GM12878 (cell line): ENCODE measurements around the gene MSH5. TPM values are rescaled to one million over a fixed set of nuclear protein-coding genes. Genes with fewer than 3 reads are reported as not detected.

Experiments used
- E4F1 ChIP-seq: fragments of 450-650 bp; IDR thresholded peaks from 2 replicates; pipeline ENCODE4 v1.6.1; 2018; ENCODE audit warnings: borderline replicate concordance, mild to moderate bottlenecking; ENCODE audit not compliant: partially characterized antibody
- MEF2B ChIP-seq: fragments of 450-650 bp; IDR thresholded peaks from 2 replicates; pipeline ENCODE4 v1.6.1; 2018; ENCODE audit warnings: mild to moderate bottlenecking, moderate library complexity; ENCODE audit not compliant: partially characterized antibody, poor library complexity, severe bottlenecking
- PML ChIP-seq: IDR thresholded peaks from 2 replicates; pipeline ENCODE4 v1.6.1; 2012; ENCODE audit warnings: low read length, inconsistent platforms
- SREBF1 ChIP-seq: IDR thresholded peaks from 2 replicates; pipeline ENCODE4 v1.6.1; 2012; ENCODE audit warnings: mild to moderate bottlenecking, low read length
- ZNF592 ChIP-seq: fragments of 450-650 bp; IDR thresholded peaks from 2 replicates; pipeline ENCODE4 v1.6.1; 2017; ENCODE audit warnings: mild to moderate bottlenecking, moderate library complexity
- polyA plus RNA-seq, 11 experiments: library from polyadenylated mRNA; depleted of rRNA in 4 of 11; unstranded in 6 of 11; stranded (reverse) in 5 of 11; fragments of >200 nt; fragmentation: Nextera tagmentation in 4 of 11; fragmentation: Illumina TruSeq in 1 of 11; extraction: Ambion mirVana in 4 of 11; extraction: Trizol in 1 of 11; gene quantifications; 1 replicate in 1 of 11; 2 replicates in 10 of 11; pipeline versions ENCODE4 v1.2.1 to v1.2.3, GENCODE V29; 2011 to 2016; ENCODE audit warnings: inconsistent platforms in 2 of 11, missing spikeins in 2 of 11, low read depth in 1 of 11
- total RNA-seq, 4 experiments: library from RNA; depleted of rRNA in 3 of 4; stranded (reverse); fragments of >200 nt in 3 of 4; fragmentation: Illumina TruSeq in 1 of 4; extraction: Trizol in 1 of 4; gene quantifications; 2 replicates each; pipeline versions ENCODE4 v1.2.1 to v1.2.3, GENCODE V29; 2013 to 2021

MSH5 gene
- total and polyA plus RNA-seq, 10 of the 15 experiments (the other 5 are each of a cell fraction or from before 2014, with no cell fraction given): 9.1 to 52.7 (median 30.0) TPM

- no peak for TF ChIP-seq E4F1
- TF ChIP-seq PML: no peak
- TF ChIP-seq SREBF1: no peak
- no peak for TF ChIP-seq ZNF592
- TF ChIP-seq MEF2B: no peak
- TF ChIP-seq, all 136 proteins: peak for 0
Observed at GRCh38 chr6:31691078-31691463, 48.7 kb upstream of the MSH5 start (continued).
